ENCODE results near the gene CAVIN3.

- TF ChIP-seq REST (IDR thresholded peaks at IDR 0.05; ENCODE audit: unreplicated experiment) (no peak), CTCF (conservative IDR thresholded peaks at IDR 0.05; ENCODE audit: low read depth in 2 of 2) (no peak), EZH2phosphoT487 (IDR thresholded peaks at IDR 0.05; ENCODE audit: unreplicated experiment) (no peak), JUNB (IDR thresholded peaks at IDR 0.05; ENCODE audit: unreplicated experiment) (no peak), ETS1 (IDR thresholded peaks at IDR 0.05) (no peak), POLR2AphosphoS5 (IDR thresholded peaks at IDR 0.05; ENCODE audit: low read depth) (no peak), EZH2 (IDR thresholded peaks at IDR 0.05; ENCODE audit: low read depth, unreplicated experiment) (no peak), NANOG (IDR thresholded peaks at IDR 0.05; ENCODE audit: borderline replicate concordance) (no peak)
Observed at GRCh38 chr11:6319001-6319703, 1.1 kb downstream of the CAVIN3 start.
